ENCODE data around the gene SYT5. TPM values are rescaled to one million over a fixed set of nuclear protein-coding genes. Genes with fewer than 3 reads are reported as not detected.

Gene SYT5
- total and polyA plus RNA-seq, 9 of the 15 experiments (the other 6 are each of a cell fraction or from before 2014, with no cell fraction given), result 1.3 to 20.9 (median 8.8) TPM

- TF ChIP-seq ZNF407 (IDR thresholded peaks at IDR 0.05; ENCODE audit: low read depth), result peak; percentile 24; the same call in 1 of the 2 replicates
- TF ChIP-seq DACH1 (IDR thresholded peaks at IDR 0.05; ENCODE audit: partially characterized antibody), result no peak
- no peak for TF ChIP-seq ID3 (CRISPR knock-in tag; IDR thresholded peaks at IDR 0.05)
- no peak for TF ChIP-seq ID3 (tag; IDR thresholded peaks at IDR 0.05)
- TF ChIP-seq ZBTB11 (CRISPR knock-in tag; IDR thresholded peaks at IDR 0.05), result peak in 1 of 3 experiments; percentile 86; a peak in 2 of 6 replicates
- no peak for TF ChIP-seq ZNF79 (CRISPR knock-in tag; IDR thresholded peaks at IDR 0.05; ENCODE audit: low read depth)
- TF ChIP-seq NFE2 (IDR thresholded peaks at IDR 0.05; ENCODE audit: low read depth), result no peak
- TF ChIP-seq MTA2 (IDR thresholded peaks at IDR 0.05; ENCODE audit: low read depth), result peak; percentile 18; the same call in 1 of the 2 replicates
- TF ChIP-seq SMARCC2 (IDR thresholded peaks at IDR 0.05; ENCODE audit: low read depth), result no peak
- no peak for TF ChIP-seq TBL1XR1 (IDR thresholded peaks at IDR 0.05; ENCODE audit: low read length in 2 of 2)
- no peak for TF ChIP-seq STAT5B (CRISPR knock-in tag; IDR thresholded peaks at IDR 0.05)
- TF ChIP-seq FOXK2 (conservative IDR thresholded peaks at IDR 0.05 in 1 of 2, IDR thresholded peaks at IDR 0.05 in 1 of 2; ENCODE audit: low read depth in 2 of 2), result peak; percentile 33 to 80; a peak in 2 of 4 replicates
- TF ChIP-seq ETV1 (tag; conservative IDR thresholded peaks at IDR 0.05; ENCODE audit: low read depth), result peak; percentile 81
- peak; percentile 44 for TF ChIP-seq ARID1B (IDR thresholded peaks at IDR 0.05)
- no peak for TF ChIP-seq ZNF431 (CRISPR knock-in tag; IDR thresholded peaks at IDR 0.05)
- peak; percentile 63 for TF ChIP-seq ESRRA (IDR thresholded peaks at IDR 0.05; ENCODE audit: borderline replicate concordance, low read depth)
- TF ChIP-seq STAT5A (IDR thresholded peaks at IDR 0.05; ENCODE audit: borderline replicate concordance, low read length), result no peak
Observed at GRCh38 chr19:55152017-55152416, 28.1 kb downstream of the SYT5 start (continued).
